ENCODE data around the gene CD22. TPM values are rescaled to one million over a fixed set of nuclear protein-coding genes. Genes with fewer than 3 reads are reported as not detected.

The CD22 gene
- total RNA-seq, 4 donors from 2014 or later = 2.7 to 5.6 (median 4.9) TPM

DNA sequence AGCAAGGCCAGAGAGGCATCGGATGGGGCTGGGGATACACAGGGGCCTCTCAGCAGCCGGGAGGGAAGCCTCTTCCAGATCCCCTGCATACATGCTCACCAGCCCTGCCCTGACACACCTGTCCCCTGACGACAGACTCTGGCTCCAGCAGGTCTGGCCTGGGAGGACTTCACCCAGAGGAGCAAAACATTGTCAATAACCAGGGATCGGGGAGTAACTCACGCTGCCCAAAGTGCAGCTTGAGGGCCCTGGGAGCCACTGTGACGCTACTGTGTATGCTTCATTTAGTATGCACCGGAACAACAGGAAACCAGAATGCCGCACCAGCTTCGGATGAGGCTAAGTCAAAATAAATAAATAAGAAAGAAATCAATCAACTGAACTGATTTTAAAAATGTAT, 12.4 kb upstream of the CD22 start:
- Histone ChIP-seq H3K9me3 (no peaks in the 10 kb centered on the region), H3K27me3 (peaks cover 43% of the 10 kb centered on the region), H3K4me3 (no peak overlapping the region), H3K4me1 (no peaks in the 10 kb centered on the region), H3K36me3 (no peaks in the 10 kb centered on the region), H3K27ac (no peak overlapping the region)
- no peak for ATAC-seq
- WGBS, 2 donors (ENCODE audit: low coverage in 1 of 2) = 79 to 91% methylated on average over 3 to 4 of the region's 9 CpGs
- TF ChIP-seq, protein P1, sequence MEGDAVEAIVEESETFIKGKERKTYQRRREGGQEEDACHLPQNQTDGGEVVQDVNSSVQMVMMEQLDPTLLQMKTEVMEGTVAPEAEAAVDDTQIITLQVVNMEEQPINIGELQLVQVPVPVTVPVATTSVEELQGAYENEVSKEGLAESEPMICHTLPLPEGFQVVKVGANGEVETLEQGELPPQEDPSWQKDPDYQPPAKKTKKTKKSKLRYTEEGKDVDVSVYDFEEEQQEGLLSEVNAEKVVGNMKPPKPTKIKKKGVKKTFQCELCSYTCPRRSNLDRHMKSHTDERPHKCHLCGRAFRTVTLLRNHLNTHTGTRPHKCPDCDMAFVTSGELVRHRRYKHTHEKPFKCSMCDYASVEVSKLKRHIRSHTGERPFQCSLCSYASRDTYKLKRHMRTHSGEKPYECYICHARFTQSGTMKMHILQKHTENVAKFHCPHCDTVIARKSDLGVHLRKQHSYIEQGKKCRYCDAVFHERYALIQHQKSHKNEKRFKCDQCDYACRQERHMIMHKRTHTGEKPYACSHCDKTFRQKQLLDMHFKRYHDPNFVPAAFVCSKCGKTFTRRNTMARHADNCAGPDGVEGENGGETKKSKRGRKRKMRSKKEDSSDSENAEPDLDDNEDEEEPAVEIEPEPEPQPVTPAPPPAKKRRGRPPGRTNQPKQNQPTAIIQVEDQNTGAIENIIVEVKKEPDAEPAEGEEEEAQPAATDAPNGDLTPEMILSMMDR (IDR thresholded peaks at IDR 0.05) = no peak
- TF ChIP-seq POLR2A (IDR thresholded peaks at IDR 0.05) (no peak), EP300 (IDR thresholded peaks at IDR 0.05) (no peak), POLR2AphosphoS5 (IDR thresholded peaks at IDR 0.05) (no peak)

DNA sequence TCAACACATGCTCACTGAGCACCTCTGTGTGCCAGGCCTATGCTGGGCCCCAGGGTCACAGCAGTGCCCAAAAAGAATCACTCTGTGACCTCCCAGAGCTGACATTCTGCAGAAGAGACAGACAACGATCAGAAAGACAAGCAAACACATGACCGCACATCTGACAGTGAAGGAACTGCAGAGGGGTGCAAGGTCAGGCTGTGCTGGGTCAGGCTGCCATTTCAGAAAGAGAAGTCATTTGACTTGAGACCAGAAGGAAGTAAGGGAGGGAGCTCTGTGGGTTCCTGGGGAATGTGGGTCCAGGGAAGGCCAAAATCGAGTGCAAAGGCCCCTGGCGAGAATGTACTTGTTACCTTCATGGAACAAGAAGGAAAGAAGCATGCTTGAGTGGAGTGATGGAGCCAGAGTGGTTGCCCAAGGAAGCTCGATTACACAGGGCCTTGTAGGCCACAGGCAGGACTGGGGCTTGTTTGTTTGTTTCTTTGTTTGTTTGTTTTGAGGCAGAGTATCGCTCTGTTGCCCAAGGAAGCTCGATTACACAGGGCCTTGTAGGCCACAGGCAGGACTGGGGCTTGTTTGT, 11.4 kb upstream of the CD22 start:
- peaks cover 0 to 8% (median 0%) of the 10 kb centered on the region in 3 donors for H3K9me3 ChIP-seq
- H3K36me3 ChIP-seq = no peaks in the 10 kb centered on the region
- no peak overlapping the region for H3K27ac ChIP-seq
- H3K4me1 ChIP-seq = no peaks in the 10 kb centered on the region
- no peak for TF ChIP-seq POLR2A (IDR thresholded peaks at IDR 0.05)
- no peak for TF ChIP-seq EP300 (IDR thresholded peaks at IDR 0.05)
- TF ChIP-seq, protein P1 (IDR thresholded peaks at IDR 0.05) = no peak
- no peak for TF ChIP-seq POLR2AphosphoS5 (IDR thresholded peaks at IDR 0.05)
- no peak overlapping the region for H3K4me3 ChIP-seq
- peaks cover 34% of the 10 kb centered on the region for H3K27me3 ChIP-seq
- no peak for ATAC-seq
- 82 to 100% methylated on average over 2 to 6 of the region's 7 CpGs for WGBS, 2 donors (ENCODE audit: low coverage in 1 of 2)

DNA sequence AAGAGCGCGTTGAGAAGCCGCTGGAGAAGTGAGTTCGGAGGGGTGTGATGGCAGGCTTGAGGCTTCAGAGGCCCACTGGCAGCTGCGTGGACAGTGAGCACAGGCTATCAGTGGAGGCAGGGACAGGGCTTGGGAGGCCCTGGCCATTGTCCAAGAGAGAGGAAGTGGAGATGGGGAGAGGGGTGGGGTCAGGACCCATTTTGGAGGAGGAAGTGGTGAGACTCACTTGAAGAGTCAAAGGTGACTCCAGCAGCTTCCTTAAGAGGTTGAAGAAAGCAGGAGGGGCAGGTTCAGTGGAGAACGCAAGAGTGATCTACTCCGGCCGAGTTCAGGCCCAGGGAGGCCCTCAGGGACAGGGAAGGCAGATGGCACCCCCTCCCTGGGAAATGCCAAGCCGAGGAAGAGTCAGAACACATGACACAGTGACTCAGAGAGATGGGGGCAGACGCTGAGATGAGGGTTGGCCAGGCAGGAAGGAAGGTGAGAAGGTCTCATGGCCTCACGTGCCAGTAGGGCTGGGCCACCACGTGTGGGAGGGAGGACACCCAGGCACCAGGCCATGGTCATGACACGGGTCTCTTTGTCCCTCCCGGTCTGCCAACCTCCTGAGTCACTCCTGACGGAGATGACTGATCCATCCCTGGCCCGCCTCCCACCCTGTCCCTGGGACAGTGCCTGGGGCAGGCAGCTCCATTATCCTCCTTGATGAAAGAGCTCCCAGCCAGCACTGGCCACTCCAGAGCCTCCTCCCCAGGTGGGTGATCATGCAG, 10.1 kb upstream of the CD22 start:
- TF ChIP-seq POLR2AphosphoS5 (IDR thresholded peaks at IDR 0.05) (peak; percentile 38), EP300 (IDR thresholded peaks at IDR 0.05) (no peak), POLR2A (IDR thresholded peaks at IDR 0.05) (no peak)
- TF ChIP-seq, protein P1 (IDR thresholded peaks at IDR 0.05) = no peak
- peak overlapping the region in 1 of 4 donors; percentile 17 for H3K27ac ChIP-seq
- WGBS, 2 donors (ENCODE audit: low coverage in 1 of 2) = 48 to 68% methylated on average over 7 to 11 of the region's 16 CpGs

DNA sequence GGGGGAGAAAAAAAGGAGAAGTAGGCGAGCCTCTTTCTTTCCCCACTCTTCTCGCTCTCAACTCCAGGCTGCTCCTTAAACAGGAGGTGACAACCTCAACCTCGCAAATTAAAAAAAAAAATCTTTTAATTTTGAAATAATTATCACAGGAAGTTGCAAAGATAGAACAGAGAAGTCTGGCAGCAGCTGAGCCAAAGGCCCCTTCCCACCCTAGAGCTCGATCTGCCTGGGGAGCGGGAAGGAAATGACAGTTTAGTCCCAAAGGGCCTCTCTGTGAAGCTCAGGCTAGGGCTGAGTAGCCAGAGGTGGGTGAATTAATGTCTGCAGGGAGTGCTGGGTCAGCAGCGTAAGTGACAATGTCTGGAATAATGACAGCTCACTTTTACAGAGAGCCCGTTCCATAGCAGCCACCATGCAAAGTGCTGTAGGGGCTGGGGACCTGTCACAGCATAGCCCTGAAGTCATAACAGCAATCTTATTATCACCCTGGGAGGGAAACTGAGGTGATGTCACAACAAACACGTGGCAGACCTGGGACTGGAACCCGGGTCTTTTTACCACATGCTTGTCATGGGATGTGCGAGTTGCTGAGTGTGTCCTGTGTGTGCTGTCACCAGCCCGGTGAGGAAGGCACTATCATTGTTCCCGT, 8.8 kb upstream of the CD22 start:
- 20 to 53% methylated on average over 4 to 7 of the region's 12 CpGs for WGBS, 2 donors (ENCODE audit: low coverage in 1 of 2)
- ATAC-seq = no peak
- peaks cover 15% of the 10 kb centered on the region for H3K27me3 ChIP-seq
- H3K27ac ChIP-seq = no peak overlapping the region
- no peaks in the 10 kb centered on the region for H3K36me3 ChIP-seq
- no peaks in the 10 kb centered on the region for H3K4me1 ChIP-seq
- TF ChIP-seq EP300 (IDR thresholded peaks at IDR 0.05) (no peak), POLR2AphosphoS5 (IDR thresholded peaks at IDR 0.05) (no peak), POLR2A (IDR thresholded peaks at IDR 0.05) (no peak)
- TF ChIP-seq, protein P1 (IDR thresholded peaks at IDR 0.05) = no peak
- H3K9me3 ChIP-seq = peaks cover 0 to 8% (median 0%) of the 10 kb centered on the region in 3 donors
- H3K4me3 ChIP-seq = no peak overlapping the region

More for the DNA sequence above, 10.1 kb upstream of the CD22 start:
- peak; percentile 85 for ATAC-seq
- Histone ChIP-seq H3K36me3 (no peaks in the 10 kb centered on the region), H3K4me1 (no peaks in the 10 kb centered on the region), H3K4me3 (no peak overlapping the region), H3K27me3 (peaks cover 22% of the 10 kb centered on the region), H3K9me3 (peaks cover 0 to 8% (median 0%) of the 10 kb centered on the region in 3 donors)

All from gastroesophageal sphincter (tissue), 4 donors.